ENCODE measurements around the gene TMEM39A.

The TMEM39A gene

GRCh38 chr3:119420196-119420595, 43.2 kb downstream of the TMEM39A start:
- Histone ChIP-seq H3K4me1 (ENCODE audit: insufficient read depth, low read length, severe bottlenecking) (no peaks in the 10 kb centered on the region), H3K4me2 (ENCODE audit: low read length) (no peak overlapping the region), H3K79me2 (ENCODE audit: insufficient read depth, low read length) (no peaks in the 10 kb centered on the region), H4K20me1 (ENCODE audit: insufficient read depth, low read length) (no peaks in the 10 kb centered on the region), H3K4me3 (ENCODE audit: low read depth, low read length, poor library complexity, severe bottlenecking) (no peak overlapping the region), H2AFZ (ENCODE audit: low read length) (no peak overlapping the region), H3F3A (ENCODE audit: insufficient read depth, low read length) (no peaks in the 10 kb centered on the region), H3K27ac (ENCODE audit: low read depth, low read length, poor library complexity, severe bottlenecking) (no peak overlapping the region), H3K27me3 (ENCODE audit: insufficient read depth, low read length) (no peaks in the 10 kb centered on the region), H3K9ac (ENCODE audit: low read length) (no peak overlapping the region), H3K9me3 (ENCODE audit: low read length) (no peaks in the 10 kb centered on the region), H3K9me2 (ENCODE audit: low read depth, low read length) (no peaks in the 10 kb centered on the region), H3K36me3 (ENCODE audit: insufficient read depth, low read length) (no peaks in the 10 kb centered on the region)
- no peak for TF ChIP-seq EZH2 (IDR thresholded peaks at IDR 0.05; ENCODE audit: borderline replicate concordance, low read length)
- TF ChIP-seq, protein P1, sequence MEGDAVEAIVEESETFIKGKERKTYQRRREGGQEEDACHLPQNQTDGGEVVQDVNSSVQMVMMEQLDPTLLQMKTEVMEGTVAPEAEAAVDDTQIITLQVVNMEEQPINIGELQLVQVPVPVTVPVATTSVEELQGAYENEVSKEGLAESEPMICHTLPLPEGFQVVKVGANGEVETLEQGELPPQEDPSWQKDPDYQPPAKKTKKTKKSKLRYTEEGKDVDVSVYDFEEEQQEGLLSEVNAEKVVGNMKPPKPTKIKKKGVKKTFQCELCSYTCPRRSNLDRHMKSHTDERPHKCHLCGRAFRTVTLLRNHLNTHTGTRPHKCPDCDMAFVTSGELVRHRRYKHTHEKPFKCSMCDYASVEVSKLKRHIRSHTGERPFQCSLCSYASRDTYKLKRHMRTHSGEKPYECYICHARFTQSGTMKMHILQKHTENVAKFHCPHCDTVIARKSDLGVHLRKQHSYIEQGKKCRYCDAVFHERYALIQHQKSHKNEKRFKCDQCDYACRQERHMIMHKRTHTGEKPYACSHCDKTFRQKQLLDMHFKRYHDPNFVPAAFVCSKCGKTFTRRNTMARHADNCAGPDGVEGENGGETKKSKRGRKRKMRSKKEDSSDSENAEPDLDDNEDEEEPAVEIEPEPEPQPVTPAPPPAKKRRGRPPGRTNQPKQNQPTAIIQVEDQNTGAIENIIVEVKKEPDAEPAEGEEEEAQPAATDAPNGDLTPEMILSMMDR (IDR thresholded peaks at IDR 0.05; ENCODE audit: low read length), result no peak

GRCh38 chr3:119418641-119419040, 44.8 kb downstream of the TMEM39A start:
- H3K4me2 ChIP-seq (ENCODE audit: low read length), result no peak overlapping the region
- H3K79me2 ChIP-seq (ENCODE audit: insufficient read depth, low read length), result no peaks in the 10 kb centered on the region
- no peak for TF ChIP-seq EZH2 (IDR thresholded peaks at IDR 0.05; ENCODE audit: borderline replicate concordance, low read length)
- TF ChIP-seq, protein P1 (IDR thresholded peaks at IDR 0.05; ENCODE audit: low read length), result no peak
- H3K4me3 ChIP-seq (ENCODE audit: low read depth, low read length, poor library complexity, severe bottlenecking), result no peak overlapping the region
- H3K27ac ChIP-seq (ENCODE audit: low read depth, low read length, poor library complexity, severe bottlenecking), result no peak overlapping the region
- H3K9me2 ChIP-seq (ENCODE audit: low read depth, low read length), result no peaks in the 10 kb centered on the region
- no peak overlapping the region for H2AFZ ChIP-seq (ENCODE audit: low read length)
- H3K9ac ChIP-seq (ENCODE audit: low read length), result no peak overlapping the region
- no peaks in the 10 kb centered on the region for H3K27me3 ChIP-seq (ENCODE audit: insufficient read depth, low read length)
- no peaks in the 10 kb centered on the region for H3K36me3 ChIP-seq (ENCODE audit: insufficient read depth, low read length)
- H3K9me3 ChIP-seq (ENCODE audit: low read length), result no peaks in the 10 kb centered on the region
- H4K20me1 ChIP-seq (ENCODE audit: insufficient read depth, low read length), result no peaks in the 10 kb centered on the region
- H3F3A ChIP-seq (ENCODE audit: insufficient read depth, low read length), result no peaks in the 10 kb centered on the region
- H3K4me1 ChIP-seq (ENCODE audit: insufficient read depth, low read length, severe bottlenecking), result no peaks in the 10 kb centered on the region

GRCh38 chr3:119417771-119418512, 45.5 kb downstream of the TMEM39A start:
- Histone ChIP-seq H3K4me2 (ENCODE audit: low read length) (no peak overlapping the region), H3K9ac (ENCODE audit: low read length) (no peak overlapping the region), H3F3A (ENCODE audit: insufficient read depth, low read length) (no peaks in the 10 kb centered on the region), H3K27ac (ENCODE audit: low read depth, low read length, poor library complexity, severe bottlenecking) (no peak overlapping the region), H3K4me1 (ENCODE audit: insufficient read depth, low read length, severe bottlenecking) (no peaks in the 10 kb centered on the region), H3K79me2 (ENCODE audit: insufficient read depth, low read length) (no peaks in the 10 kb centered on the region), H3K9me3 (ENCODE audit: low read length) (no peaks in the 10 kb centered on the region), H3K36me3 (ENCODE audit: insufficient read depth, low read length) (no peaks in the 10 kb centered on the region), H3K9me2 (ENCODE audit: low read depth, low read length) (no peaks in the 10 kb centered on the region), H3K27me3 (ENCODE audit: insufficient read depth, low read length) (no peaks in the 10 kb centered on the region), H2AFZ (ENCODE audit: low read length) (no peak overlapping the region), H4K20me1 (ENCODE audit: insufficient read depth, low read length) (no peaks in the 10 kb centered on the region), H3K4me3 (ENCODE audit: low read depth, low read length, poor library complexity, severe bottlenecking) (no peak overlapping the region)
- TF ChIP-seq EZH2 (IDR thresholded peaks at IDR 0.05; ENCODE audit: borderline replicate concordance, low read length), result no peak

DNA sequence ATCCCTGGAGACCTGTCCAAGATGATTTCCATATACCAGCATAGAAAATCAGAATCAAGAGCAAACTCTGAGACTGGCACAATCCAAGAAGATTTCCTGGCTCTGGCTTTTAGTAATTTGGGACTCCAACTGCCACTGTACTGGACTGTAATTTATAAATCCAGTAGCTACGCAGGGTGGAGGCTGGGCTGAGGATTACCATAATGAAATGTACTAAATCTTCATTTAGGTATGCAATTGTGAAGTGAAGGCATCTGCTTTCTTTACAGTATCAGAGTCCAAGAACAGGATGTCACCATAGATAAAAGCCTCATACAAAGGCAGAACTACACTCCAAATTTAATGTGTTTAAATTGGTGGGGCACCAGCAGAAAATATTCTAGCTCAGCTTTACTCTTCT, 46.5 kb downstream of the TMEM39A start:
- H3F3A ChIP-seq (ENCODE audit: insufficient read depth, low read length), result no peaks in the 10 kb centered on the region
- no peaks in the 10 kb centered on the region for H4K20me1 ChIP-seq (ENCODE audit: insufficient read depth, low read length)
- TF ChIP-seq, protein P1 (IDR thresholded peaks at IDR 0.05; ENCODE audit: low read length), result no peak
- TF ChIP-seq EZH2 (IDR thresholded peaks at IDR 0.05; ENCODE audit: borderline replicate concordance, low read length), result no peak
- no peak overlapping the region for H3K27ac ChIP-seq (ENCODE audit: low read depth, low read length, poor library complexity, severe bottlenecking)
- H3K36me3 ChIP-seq (ENCODE audit: insufficient read depth, low read length), result no peaks in the 10 kb centered on the region
- H3K9ac ChIP-seq (ENCODE audit: low read length), result no peak overlapping the region
- no peak overlapping the region for H3K4me3 ChIP-seq (ENCODE audit: low read depth, low read length, poor library complexity, severe bottlenecking)
- no peaks in the 10 kb centered on the region for H3K4me1 ChIP-seq (ENCODE audit: insufficient read depth, low read length, severe bottlenecking)
- H3K79me2 ChIP-seq (ENCODE audit: insufficient read depth, low read length), result no peaks in the 10 kb centered on the region
- no peak overlapping the region for H3K4me2 ChIP-seq (ENCODE audit: low read length)
- H3K9me2 ChIP-seq (ENCODE audit: low read depth, low read length), result no peaks in the 10 kb centered on the region
- H3K27me3 ChIP-seq (ENCODE audit: insufficient read depth, low read length), result no peaks in the 10 kb centered on the region
- H2AFZ ChIP-seq (ENCODE audit: low read length), result no peak overlapping the region
- H3K9me3 ChIP-seq (ENCODE audit: low read length), result no peaks in the 10 kb centered on the region

Measured in OCI-LY1 (cell line).